Measurements from ENCODE around the gene APPL1.

- no peak for TF ChIP-seq GATA2 (IDR thresholded peaks at IDR 0.05; ENCODE audit: low read depth, low read length)
- no peak for TF ChIP-seq GATA3 (IDR thresholded peaks at IDR 0.05; ENCODE audit: low read depth, low read length)
Observed at GRCh38 chr3:57179580-57180410, 47.7 kb upstream of the APPL1 start.

Data from SH-SY5Y (cell line).